G401 (cell line): Measurements from ENCODE around the gene MTMR11. TPM values are rescaled to one million over a fixed set of nuclear protein-coding genes. Genes with fewer than 3 reads are reported as not detected.
"Not testable (repeated sequence)": the region's sequence is repeated elsewhere in the genome, so short reads cannot be mapped to it uniquely, and the experiment has no call there.

Experiments
- DNase-seq: peaks from one replicate; pipeline ENCODE4 v3.0.0-alpha.2; 2015; ENCODE audit warnings: low spot score
- in situ Hi-C: cut with HindIII; loops from 2 replicates; pipeline ENCODE4 v1.10.0; 2016; ENCODE audit warnings: low sequenced_read_pairs, mixed read lengths
- total RNA-seq: library from RNA; depleted of rRNA; stranded (reverse); fragments of >200 nt; shearing (Covaris generic); gene quantifications from 2 replicates; pipeline ENCODE4 v1.2.3, GENCODE V29; 2014

Gene MTMR11
- total RNA-seq, 1 experiment from 2014 or later, result 7.8 TPM

DNA sequence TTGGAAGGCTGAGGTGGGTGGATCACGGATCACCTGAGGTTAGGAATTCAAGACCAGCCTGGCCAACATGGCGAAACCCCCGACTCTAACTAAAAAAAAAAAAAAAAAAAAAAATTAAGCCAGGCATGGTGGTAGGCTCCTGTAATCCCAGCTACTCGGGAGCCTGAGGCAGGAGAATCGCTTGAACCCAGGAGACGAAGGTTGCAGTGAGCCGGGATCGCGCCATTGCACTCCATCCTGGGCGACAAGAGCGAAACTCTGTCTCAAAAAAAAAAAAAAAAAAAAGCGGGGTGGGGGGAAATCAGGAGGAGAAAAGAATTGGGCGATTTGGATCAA is 2.0 kb upstream of the MTMR11 start:
- DNase-seq, in situ Hi-C loops: not testable (repeated sequence)

DNA sequence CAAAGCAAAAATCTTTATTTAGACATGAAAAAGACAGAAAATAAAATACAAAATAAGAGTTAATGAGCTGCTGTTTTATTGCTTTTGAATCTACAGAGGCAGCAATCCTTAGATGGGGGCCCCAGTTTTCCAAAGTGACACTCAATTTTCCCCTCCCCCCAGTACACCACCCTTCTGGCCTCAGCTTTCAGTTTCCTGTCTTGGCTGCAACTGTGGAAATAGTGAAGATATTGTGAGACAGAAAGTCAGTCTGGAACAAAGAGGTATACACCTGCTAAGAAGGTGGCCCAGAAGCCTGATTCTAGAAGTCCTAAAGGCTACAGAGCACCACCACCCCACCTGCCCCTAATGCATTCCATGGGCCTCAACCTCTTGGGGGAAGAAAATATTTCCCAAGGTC is 1.1 kb upstream of the MTMR11 start:
- DNase-seq, result no peak
- in situ Hi-C loops, result no loop called here

DNA sequence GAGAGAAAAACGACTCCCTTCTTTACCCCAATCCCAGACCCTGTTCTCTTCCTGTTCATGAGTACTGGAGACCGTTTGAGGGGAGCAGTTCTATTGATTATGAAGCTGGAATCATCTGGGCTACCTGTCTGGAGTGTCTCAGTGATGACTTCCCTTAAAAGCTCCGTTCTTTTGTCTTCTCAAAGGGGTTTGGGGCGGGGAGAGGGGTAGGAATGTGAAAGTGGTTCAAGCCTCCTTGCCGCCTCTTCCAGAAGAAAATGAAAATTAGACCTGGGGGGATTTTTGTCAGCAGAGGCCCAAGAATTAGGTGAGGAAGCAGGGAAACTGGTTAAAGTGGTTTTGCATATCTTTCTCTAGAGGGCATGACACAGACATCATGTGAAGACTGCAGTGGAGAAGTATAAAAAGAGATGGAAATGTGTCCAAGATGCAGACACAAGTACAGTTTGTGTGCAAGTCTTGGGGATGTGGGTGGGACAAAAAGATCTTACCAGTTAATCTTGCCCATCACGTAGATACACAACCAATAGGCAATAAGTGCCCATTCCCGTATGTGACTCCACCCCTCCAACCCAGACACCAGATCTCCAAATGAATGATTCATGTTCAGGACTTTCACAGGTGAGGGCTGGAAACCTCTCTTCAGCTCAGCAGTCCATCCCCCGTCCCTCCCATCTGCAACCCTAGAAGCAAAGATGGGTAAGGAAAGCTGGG is 470 bp upstream of the MTMR11 start:
- DNase-seq, result peak; percentile 67
- in situ Hi-C loops, result no loop called here

DNA sequence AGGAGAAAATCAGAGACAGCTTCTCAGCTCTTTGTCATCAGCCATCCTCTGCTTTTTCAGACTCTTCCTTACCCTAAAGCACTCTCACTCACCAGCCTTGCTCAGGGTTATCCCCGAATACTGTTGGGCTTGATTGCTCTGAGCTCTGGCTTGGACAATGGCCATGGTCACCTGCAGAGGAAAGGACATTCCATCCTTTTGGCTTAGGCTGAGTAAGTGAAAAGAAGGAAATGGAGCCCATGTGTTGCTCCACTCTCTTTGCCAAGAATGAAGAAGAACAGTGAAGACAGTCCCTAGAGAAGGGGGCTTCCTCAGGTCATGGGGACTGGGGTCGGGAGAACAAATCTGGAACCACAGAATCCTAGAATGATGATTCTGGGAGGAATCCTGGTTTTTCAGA is 2.3 kb downstream of the MTMR11 start:
- peak; percentile 58 for DNase-seq
- in situ Hi-C loops, result no loop called here

DNA sequence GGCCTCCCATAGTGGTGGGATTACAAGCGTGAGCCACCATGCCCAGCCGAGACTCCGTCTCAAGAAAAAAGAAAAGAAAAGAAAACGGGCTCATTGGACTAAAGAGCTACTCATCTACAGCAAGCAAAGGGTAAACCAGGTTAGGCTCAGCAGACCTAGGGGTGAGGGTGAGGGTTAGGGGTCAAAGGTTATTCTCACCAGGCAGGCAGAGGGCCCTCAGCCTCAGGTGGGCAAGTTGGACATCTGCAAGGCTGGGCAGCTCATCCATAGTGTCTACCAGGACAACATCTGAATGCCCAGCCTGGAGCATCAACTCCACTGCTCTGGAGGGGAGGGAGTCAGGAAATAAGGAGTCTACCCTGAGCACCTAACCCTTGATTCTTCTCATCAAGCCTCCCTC is 3.5 kb downstream of the MTMR11 start:
- in situ Hi-C loops, result no loop called here

DNA sequence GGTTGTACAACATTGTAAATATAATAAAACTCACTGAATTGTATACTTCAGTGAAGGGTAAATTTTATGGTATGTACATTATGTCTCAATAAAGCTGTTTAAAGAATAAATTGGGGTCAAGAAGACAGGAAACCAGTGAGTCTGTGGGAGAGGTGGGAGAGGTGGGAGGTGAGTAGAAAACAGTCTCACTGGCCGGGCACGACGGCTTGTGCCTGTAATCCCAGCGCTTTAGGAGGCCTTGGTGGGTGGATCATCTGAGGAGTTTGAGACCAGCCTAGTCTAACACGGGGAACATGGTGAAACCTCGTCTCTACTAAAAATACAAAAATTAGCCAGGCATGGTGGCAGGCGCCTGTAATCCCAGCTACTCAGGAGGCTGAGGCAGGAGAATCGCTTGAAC is 4.2 kb downstream of the MTMR11 start:
- DNase-seq, result no peak
- in situ Hi-C loops, result no loop called here

More for the DNA sequence above, 3.5 kb downstream of the MTMR11 start:
- no peak for DNase-seq

DNA sequence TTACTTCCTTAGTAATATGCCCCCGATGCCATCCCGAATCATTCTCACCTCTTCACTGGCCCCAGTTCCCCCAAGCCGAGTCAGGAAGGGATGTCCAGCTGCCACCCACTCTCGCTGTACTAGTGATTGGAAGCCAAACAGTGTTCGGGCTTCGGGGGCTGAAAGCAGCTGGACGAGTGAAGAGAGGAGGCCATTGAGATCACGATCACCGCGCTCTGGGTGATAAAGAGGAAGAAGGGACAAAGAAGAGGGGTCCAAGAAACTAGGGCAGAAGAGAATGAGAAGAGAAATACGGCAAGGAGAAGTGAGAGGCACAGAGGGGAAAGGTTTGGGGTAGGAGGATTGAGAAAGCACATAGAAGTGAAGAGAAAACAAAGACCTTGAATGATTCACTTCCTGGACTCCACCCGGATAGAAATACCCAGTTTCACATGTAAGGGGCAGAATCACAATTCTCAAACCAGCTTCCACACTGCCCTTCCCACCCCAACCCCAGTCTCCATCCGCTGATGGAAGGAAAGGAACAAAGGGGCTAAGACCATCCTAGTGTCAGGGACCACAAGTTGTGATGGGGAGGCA is 5.4 kb downstream of the MTMR11 start:
- DNase-seq, result no peak
- in situ Hi-C loops, result no loop called here

DNA sequence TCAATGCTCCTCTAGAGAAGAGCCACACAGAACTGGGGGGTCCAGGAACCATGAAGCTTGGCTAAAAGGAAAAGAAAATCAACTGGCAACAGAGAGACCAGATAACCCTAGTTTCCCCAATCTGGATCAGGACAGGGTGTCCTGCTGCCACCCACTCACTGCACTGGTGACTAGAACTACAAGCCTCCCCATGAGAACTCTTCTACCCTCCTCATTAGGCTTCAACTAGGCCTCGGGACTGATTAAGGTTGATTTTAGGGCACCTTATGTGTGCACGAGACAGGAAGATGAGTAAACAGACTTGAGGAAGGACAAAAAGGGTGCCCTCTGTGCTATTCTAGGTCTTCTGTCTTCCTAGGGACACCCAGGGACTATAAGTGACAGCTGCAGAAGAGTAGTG is 6.8 kb downstream of the MTMR11 start:
- in situ Hi-C loops, result no loop called here
- DNase-seq, result no peak

DNA sequence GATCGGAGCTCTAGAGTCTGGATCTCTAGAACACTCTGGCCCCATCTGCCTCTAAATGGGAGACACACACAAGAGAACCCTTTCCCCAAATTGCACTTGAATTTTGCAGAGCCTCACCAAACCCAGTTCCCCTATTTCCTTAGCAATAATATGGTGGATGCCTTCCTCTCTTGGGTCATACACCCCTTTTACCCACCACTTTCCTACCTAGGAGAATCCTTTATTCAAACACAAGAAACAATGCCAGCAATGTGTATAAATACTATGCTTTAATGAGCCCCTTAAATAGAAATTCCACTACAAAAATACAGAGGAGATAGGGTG is 8.3 kb downstream of the MTMR11 start:
- DNase-seq, result no peak
- in situ Hi-C loops, result no loop called here

DNA sequence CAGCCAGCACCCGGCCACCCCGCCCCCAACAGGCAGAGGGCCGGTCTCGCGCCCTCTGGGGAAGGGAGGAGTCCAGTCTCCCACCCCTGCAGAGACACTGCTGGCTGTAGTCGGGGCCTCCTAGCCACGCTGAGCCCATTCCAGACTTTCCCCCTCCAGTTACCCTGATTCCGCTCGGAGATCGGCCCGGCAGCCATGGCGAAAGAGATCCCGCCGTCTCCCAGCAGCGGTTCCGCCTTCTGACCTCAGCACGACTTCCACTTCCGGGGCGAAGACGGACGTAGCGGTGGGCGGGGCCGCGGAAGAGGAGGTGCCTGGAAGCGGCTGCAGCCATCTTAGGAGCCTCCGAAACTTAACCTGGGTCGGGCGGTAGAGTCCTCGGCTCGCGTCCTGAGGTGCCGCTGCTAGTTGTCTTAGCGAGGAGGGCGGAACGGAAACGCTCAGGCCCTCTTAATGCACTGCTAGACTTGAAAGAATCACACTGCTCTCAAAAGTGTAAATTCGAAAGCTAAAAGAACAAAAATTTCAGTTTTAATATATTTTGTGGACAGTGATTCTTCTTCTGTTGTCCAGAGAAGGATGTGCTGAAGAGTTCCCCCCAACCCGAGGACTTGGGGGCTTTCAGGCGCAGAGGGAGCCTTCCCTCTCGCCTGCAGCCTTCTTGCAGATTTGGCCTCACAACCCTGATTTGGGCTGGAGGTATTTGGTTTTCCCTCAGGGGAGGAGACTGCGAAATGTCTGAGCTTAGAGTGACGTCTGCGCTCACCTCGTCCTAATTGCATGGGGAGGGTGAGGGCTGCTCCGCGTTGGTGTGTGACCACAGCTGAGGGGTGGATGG is 8.9 kb downstream of the MTMR11 start, which contains the start of gene SF3B4:
SF3B4 (minus strand) TSS at position 241 of the 838 bp plus-strand sequence; CDS start at position 197, 44 bp downstream.
- DNase-seq, result peak; percentile 97
- in situ Hi-C loops, result no loop called here

DNA sequence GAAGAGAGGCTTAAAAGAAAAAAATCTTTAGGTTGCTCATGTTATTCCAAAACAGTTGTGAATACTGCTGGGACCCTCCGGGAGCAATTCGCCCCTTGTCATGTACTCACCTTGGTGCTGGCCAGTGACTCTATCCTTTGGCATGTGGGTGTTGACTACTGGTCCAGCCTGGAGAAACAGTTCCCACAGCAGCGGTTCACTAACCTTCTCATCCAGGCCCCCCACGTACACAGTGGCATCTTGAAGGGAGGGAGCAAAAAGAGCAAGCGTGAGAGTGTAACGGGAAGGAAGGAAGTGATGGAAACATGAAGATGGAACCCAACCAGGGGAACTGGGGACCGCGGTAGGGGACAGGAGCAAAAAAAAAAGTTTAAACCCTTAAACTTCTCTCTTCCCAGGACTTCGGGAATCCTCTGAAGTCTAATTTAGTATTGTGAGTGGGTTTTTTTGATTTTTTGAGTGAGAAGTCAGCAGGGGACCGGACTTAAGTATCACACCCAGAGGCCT is 9.6 kb downstream of the MTMR11 start:
- in situ Hi-C loops, result no loop called here

DNA sequence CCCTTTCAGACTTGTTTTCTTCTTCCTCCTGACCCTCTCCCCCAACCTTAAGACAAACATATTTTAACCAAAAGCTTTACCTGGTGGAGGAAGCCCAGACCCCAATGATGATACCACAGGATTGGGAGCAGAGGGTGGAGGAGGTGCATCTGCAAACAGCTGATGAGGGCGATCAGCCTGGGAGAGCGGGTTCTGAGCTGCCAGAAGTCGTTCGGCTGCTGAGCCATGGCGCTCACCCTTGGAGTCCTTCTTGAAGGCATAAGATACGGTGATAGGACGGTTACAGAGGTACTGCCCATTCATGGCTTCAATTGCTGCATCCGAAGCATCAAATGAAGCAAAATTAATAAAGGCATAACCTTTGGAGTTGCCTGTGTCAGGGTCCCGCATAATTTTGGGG is 10.4 kb downstream of the MTMR11 start:
- in situ Hi-C loops, result no loop called here
- no peak for DNase-seq

More for the DNA sequence above, 9.6 kb downstream of the MTMR11 start:
- no peak for DNase-seq

DNA sequence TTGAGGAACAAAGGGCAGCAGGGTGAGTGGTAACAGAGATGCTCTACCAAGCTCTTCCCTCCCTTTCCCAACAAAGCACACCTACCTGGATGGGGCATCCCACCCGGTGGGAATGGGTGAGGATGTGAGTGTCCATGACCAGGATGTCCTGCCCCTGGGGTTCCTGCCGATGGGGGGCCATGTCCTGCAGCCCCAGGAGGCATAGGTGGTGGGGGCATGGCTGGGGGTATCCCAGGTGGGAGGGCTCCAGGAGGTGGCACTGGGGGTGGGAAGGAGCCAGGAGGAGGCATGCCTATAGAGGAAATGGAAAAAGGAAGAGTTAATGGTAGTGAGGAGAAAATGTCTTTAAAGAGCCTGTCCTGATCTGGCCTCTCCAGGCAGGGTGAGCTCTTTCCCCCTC is 10.9 kb downstream of the MTMR11 start:
- in situ Hi-C loops, result no loop called here

DNA sequence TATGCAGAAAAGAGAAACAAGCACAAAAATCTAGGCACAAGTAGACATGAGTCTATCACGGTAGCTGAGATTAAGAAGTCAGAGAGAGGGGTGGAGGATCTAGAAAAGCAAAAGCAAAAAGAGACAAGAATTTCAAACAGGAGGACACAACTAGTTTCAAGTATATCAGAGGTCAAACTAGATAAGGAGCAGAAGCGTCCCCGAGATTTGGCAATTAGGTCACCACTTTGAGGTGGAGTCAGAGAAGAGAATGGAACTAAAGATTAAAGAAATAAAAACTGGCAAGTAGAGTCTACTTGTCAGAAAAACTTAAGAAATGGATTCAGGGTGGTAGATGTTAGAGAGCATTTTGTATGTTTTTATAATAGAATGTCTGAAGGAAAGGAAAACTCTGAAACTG is 11.3 kb downstream of the MTMR11 start:
- in situ Hi-C loops, result no loop called here
- DNase-seq, result no peak

More for the DNA sequence above, 10.9 kb downstream of the MTMR11 start:
- DNase-seq, result no peak

DNA sequence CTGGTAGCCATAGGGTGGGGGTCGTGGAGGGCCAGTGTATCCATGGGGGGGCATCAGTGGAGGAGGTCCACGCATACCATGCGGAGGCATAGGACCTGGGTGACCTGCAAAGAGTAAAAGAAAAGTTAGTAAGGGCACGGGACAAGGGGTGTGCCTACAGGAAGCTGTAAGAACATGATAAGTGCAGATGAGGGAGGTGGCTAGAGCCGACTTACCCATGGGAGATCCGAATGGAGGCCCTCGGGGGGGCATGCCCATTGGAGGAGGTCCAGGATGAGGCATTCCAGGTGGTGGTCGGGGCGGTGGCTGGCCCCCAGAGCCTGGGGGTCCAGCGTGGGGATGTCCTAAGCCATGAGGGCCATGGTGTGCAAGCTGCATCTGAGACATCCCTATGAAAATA is 13.1 kb downstream of the MTMR11 start:
- in situ Hi-C loops, result no loop called here
- no peak for DNase-seq

DNA sequence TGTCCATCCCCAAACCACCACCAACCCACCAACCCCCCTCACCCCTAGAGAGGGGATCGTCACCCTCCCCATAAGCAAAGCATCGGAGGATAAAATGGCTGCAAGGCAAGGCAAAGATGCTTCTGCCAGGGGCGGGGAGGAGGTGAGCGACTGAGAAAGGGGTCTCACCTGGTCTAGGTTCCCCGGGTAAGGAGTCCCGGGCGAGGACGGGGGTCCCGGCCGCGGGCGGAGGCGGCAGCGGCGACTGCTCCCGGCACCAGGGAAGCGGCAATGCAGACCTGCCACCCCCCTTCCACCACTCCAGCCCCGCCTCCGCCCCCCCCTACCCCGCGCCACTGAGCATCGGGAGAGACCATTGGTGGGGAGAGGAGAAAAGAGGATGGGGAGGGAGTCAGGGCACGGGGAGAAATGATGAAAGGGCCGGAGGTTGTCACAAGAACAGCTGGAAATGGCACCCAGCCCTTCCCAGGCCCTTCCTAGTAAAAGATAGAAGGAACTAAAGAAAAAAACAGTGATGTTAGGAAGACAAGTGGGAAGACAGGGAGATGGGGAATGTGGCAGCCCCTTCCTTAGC is 19.0 kb downstream of the MTMR11 start, which contains the start of gene SV2A:
SV2A (minus strand) TSS at position 274 of the 574 bp plus-strand sequence. CDS start 4,004 bp downstream, outside the sequence.
- DNase-seq, result peak; percentile 90

DNA sequence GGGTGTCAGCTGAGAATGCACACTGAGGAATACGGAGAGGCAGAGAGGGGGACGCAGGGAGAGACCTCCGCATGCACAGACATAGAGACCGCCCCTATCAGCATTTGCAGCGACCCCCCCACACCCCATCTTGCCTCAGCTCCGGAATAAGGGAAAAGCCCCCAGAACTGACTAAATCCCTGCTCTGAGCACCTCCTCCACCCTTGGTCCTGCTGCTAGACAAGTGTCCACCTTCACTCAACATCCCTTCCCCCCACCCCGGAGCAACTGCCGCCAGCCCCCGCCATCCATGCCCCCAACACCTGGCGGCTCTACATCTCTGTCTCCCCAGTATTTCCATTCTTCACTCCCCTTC is 19.8 kb downstream of the MTMR11 start:
- peak; percentile 33 for DNase-seq

More for the DNA sequence above, 19.0 kb downstream of the MTMR11 start, which contains the start of gene SV2A:
- in situ Hi-C loops, result no loop called here

DNA sequence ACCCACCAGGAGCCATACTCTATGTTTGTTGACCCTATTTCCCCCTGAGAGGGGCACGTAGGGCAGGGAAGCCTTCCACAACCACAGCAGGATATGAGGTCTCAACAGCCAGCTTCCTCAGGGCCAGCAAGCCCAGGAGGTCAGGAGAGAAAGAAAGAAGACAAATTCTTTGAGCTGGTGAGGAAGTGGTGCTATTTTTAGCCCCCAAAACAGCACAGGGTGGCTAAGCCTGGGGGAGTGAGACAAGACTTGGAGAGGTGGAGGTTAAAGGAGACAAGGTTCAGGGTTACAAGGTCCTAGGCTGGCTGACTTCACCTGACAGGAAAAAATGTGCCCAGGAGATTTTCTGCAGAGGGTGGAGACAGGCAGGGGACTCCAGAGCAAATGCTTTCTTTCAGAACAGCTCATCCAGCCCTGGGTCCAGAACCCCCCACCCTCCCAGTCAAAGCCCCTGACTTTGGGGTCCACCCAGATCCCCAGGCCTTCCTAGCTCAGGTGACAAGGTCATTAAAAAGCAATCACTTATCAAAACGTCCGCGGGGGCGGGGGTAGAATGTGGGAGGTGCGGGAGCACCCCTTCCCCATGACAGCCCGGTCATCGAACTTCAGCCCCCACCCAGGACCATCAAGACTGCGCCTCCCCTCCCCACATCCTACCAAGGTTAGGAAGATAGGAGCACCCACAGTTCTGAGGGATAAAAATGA is 20.3 kb downstream of the MTMR11 start:
- in situ Hi-C loops, result no loop called here
- peak; percentile 21 for DNase-seq

More for the DNA sequence above, 19.8 kb downstream of the MTMR11 start:
- in situ Hi-C loops, result no loop called here
